GM18867 (cell line): ENCODE results near the gene LPCAT3.
A peak's percentile ranks its signal among the peaks of the same experiment; 100 is the strongest.

Experiments used
- ATAC-seq: cut with Tn5 transposase; IDR thresholded peaks from one replicate; pipeline ENCODE4 v1.9.1; 2021; ENCODE audit warnings: mild to moderate bottlenecking, moderate library complexity; ENCODE audit not compliant: unreplicated experiment

LPCAT3 gene

DNA sequence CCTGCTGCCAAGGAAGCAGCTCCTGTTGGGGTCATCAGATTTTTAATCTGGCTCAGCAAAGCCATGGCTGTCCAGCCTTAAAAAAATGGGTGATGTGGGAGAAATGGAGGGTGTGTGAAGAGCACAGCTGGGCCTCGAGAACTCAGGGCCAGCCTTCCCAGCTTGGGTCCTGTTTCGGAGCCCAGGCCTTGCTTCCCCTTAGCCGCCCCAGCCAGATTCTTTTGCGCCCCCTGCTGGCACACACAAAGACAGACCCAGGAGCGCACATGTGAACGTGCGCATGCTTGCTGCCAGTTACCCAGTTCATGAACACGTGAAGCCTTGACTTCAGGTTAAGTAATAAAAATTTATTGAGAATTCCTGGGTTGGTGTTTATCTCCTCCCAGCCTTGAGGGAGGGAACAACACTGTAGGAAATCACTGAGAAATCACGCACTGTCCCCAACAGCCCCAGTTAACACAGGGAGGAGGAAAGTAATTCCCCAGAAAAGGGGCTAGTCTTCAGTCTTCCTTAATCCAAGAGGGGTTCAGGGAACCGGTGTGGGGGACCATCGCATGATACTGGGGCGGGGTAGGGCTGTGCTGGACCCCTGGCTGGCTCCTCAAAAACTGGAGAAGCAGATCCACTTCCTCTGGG, 53.1 kb downstream of the LPCAT3 start:
- peak; percentile 49 for ATAC-seq

DNA sequence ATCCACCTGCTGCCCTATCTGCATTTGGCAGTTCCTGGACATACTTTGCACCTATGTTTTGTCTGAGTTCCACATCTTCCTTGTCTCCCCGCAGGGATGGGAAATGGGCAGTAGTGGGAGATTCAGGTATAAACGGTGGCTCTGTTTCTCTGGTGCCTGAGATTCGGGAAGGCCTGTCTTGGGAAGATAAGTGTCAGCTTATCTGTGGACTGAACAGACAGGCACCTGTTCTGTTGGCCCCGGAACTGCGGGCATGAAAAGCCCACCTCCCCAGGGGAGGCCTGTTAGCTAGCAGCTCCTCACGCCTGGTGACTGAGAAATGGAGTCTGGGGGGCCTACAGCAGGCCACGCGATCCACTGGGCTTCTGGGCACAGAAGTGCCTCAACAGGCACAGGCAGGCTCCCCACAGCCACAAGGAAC, 53.7 kb downstream of the LPCAT3 start:
- no peak for ATAC-seq

DNA sequence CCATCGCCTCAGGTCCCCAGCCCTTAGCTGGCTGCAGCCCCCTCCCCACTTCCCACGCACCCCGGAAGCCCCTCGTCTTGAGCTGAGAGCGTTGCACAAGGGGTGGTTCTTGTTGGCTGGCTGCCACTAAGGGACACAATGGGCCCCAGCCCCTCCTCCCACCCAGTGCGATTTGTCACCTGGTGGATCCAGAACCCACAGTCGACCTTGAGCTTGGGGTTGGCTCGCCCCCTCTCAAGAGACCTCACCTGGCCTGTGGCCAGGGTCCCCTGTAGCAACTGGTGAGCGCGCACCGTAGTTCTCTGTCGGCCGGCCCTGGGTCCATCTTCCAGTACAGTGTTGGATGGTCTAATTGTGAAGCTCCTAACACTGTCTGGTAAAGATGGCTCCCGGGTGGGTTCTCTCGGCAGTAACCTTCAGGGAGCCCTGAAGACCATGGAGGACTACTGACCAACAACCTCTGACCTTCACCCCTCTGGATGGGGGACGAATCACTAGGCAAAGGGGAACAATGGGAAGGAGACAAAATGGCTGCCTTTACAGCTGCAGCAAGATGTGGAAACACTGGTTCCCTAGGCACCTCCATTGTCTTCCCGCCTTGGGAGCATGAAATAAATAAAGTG, 54.4 kb downstream of the LPCAT3 start:
- ATAC-seq = no peak

DNA sequence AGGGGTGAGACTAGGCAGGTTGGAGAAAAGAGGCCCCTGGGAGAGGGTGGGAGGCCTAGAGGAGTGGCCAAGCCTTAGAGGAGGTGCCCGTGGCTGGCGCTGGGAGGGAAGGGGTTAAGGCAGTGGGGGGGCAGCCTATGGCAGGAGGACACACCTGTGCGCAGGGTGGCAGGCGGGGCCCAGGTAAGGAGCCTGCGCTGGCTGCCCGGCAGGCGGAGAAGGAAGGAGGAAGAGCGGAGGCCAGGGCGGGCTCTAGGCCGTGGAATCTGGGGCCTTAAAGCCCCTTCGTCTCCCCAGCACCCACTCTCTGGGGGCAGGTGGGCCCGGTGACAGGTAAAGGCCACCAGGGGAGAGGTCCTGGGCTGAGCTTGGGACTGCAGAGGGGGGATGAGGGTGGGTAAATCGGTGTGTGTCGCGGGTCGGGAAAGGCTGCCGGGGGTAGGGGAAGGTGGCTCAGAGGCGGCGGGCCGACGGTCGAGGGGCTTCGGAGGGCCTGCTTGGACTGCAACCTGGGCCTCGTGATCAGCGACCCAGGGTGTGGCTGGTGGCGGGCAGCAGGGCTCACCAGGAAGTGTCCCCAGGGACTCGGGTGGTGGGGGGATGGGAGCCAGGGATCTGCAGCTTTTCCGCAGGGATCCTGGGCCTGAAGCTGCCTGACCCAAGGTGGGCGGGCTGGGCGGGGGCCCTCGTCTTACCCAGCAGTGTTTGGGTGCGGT, 55.1 kb downstream of the LPCAT3 start:
- ATAC-seq = no peak

DNA sequence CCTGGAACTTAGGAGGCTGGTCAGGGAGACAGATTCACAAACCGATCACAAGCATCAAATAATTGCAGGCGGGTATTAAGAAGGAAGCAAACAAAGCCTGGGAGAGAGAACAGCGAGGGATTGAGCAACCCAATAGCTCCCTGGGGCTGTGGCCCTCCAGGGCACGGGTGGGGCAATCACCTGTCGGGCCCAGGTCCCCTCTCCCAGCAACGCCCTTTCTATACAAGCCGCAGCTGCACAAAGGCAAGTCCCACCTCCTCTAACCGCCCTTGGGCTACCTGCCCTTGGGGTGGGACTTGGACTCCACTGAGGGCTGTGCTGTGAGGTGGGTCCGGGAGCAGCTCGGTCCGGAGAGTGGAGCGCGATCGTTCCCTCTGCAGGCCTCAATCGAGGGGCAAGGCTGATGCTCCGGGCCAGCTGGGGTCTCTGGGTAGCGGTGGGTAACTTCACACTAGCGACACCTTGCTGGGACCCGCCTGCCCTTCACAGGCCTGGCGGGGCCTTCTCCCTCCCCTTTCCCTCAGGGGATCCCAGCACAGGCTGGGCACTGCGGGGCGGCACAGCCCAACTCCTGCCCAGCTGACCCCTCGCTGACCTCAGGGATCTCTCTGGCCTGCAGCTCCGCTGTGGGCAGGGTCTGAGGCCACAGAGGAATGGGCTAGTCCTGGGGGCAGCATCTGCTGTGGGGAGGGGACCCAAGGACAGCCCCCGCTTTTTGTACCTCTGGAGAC, 55.8 kb downstream of the LPCAT3 start:
- ATAC-seq = no peak

DNA sequence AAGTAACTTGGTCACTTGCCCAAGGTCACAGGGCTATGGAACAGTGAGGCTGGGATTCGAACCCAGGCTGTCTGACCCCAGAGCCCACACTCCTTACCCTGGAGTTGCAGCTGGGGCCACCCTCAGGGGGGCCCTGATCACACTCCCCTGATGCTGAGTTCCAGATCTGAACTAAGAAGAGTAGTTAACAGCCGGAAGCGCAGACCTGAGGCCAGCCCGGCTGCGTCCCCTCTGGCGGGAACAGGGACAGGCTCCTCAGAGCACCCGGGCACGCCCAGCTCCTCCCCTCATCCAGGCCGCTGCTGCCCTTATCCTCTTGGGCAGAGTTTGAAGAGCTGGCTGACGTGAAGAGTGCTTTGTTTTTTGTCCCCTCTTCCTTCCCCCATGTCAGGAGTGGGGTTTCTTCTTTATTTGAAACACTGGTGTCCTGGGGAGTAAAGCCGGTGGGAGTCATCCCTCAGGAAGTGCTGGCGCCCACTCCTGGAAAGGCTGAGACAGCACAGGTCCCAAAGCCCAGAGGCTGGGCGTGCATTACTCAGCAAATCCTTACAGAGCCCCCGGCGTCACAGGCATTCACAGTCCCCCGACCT, 56.5 kb downstream of the LPCAT3 start:
- ATAC-seq = peak; percentile 11

DNA sequence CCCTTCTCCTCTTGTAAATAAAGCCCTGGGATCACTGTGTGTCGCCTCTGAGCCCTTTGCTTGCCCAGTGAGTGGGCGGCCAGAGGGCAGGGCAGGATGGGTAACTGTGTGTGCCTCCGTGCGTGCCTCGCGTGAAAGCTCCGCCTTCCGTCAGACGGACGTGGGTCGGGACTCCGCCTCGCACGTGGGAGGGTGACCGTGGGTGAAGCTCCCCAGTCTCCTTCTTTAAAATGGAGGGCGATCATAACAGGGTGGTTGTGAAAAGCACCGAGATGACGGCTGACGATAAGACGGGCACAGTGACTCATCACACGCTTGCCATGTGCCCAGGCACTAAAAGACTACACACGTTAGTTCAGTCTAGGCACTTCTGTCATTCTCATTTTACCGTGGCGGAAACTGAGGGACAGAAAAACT, 57.0 kb downstream of the LPCAT3 start:
- ATAC-seq = peak; percentile 20

DNA sequence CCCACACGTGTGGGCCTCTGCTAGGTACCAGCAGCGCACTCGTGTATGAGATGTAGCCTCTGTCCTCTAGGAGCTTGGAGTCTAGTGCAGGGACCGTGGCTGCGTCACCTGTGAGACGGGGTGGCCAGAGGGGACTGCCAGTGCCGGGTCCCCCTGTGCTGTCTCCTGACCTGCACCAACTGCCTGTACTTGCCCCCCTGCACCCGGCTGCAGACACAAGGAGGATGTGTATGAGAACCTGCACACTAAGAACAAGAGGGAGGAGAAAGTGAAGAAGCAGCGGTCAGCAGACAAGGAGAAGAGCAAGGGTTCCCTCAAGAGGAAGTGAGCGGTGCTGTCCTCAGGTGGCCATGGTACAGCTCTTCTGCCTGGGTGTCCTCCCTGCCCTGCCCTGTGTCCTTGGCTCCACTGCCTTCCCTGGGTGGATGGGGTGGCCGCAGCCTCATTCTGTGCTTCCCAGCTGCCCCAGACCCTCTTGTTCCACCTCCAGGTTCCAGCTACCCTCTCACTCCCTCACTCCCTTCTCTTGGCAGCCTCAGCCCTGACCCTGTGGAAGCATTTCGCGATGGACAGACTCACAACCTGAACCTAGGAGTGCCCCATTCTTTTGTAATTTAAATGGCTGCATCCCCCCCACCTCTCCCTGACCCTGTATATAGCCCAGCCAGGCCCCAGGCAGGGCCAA, 57.5 kb downstream of the LPCAT3 start:
- ATAC-seq = no peak

DNA sequence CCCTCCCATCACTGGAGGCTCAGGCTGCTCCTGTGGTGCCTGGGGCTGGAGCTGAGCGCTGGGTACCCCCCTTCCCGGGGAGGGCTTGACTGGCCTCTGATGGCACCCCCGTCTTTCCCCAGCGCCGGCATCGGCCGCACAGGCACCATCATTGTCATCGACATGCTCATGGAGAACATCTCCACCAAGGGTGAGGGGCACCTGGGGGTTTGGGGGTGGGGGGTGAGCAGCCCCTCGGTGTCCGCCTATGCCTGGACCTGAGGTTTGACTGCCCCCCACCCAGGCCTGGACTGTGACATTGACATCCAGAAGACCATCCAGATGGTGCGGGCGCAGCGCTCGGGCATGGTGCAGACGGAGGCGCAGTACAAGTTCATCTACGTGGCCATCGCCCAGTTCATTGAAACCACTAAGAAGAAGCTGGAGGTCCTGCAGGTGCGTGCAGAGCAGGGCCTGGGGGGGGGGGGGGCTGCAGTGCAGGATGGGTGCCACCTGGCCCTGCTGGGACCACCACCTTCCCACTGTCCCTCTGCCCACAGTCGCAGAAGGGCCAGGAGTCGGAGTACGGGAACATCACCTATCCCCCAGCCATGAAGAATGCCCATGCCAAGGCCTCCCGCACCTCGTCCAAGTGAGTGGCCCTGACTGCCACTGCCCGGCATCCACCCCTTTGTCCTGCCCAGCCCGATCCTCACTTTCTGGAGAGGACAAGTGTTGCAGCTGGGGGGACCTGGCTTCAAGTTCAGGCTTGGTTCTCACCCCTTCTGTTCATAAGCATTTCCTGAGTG, 58.3 kb downstream of the LPCAT3 start:
- ATAC-seq = no peak

DNA sequence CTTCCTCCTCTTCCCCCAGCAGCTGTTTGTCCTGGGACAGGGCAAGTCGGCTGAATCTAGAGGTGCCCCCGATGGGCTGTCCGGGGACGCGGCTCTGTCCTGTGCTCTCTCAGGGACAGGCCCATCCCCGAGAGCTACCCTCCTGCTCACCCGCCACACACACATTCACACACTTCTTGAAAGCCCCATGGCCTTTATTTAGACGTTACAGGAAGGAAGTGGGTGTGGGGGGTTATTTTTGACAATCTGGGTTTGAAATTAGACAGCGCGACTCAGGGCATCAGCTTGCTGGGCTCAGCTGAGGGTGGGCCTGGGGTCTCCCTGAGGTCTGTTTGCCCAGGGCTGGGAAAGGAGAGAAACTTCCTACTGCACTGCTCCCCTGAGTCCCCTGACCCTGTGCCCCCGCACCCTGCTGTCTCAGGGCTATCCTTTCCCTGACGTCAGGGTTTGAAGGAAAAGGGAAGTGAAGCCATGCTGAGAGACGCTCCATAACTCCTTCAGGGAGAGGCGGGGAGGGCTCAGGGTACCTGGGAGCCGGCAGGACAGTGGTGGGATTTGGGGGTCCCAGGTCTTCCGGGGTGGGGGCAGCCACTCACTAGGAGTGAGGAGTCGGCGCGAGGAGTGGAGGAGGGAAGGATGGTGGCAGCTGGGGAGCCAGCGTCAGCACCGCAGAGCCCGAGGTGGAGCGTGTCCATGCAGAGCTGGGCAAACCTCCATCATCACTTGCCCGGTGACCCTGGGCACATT, 59.0 kb downstream of the LPCAT3 start:
- peak; percentile 38 for ATAC-seq

DNA sequence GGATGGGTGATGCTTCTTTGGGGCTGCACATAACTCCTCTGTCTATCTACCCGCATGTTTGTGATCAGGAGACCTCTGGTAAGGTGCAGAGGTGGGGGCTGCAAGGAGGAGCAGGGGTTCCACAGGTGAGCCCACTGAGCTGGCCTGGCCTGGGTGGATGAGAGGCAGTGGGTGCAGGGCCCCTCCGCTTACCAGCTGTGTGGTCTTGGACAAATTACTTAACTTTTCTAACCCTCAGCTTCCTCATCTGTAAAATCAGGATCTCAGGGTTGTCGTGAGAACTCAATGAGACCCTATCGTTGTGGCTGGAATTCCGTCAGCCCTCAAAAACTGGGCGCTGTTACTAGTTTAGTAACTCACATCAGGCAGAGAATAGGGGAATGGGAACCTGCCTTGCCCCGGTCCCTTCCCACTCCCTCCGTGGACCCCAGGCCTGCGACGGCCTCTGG, 59.6 kb downstream of the LPCAT3 start:
- no peak for ATAC-seq

DNA sequence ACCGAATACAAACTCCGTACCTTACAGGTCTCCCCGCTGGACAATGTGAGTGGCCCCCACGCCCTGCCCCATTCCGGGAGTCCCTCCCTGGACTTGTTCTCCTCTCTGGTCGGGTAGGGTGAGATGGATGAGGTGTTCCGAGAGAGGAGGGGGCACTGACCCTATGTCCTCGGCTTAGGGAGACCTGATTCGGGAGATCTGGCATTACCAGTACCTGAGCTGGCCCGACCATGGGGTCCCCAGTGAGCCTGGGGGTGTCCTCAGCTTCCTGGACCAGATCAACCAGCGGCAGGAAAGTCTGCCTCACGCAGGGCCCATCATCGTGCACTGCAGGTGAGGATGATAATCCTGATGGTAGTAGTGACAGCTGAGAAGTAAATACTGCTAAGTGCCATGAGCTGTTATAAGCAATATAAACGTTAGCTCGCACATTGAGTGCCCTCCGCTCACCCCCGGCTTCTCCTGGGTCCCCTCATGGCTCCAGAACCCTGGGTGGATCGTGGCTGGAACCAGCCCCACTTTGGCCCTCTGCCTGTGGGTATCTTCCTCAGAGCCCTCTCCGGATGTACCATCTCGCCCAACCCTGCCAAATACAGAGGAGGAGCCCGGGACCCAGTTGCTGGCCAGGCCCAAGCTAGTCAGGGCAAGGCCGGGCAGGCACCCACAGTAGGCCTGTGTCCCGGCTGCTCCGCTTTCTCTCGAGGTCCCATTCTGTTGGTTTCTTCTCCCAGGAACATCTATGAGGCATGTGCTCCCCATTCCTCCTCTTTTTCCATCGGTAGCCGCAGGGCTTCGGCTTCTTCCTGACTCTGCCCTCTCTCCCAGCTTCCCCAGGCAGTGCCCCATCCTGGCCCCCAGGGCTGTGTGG, 60.3 kb downstream of the LPCAT3 start:
- no peak for ATAC-seq

DNA sequence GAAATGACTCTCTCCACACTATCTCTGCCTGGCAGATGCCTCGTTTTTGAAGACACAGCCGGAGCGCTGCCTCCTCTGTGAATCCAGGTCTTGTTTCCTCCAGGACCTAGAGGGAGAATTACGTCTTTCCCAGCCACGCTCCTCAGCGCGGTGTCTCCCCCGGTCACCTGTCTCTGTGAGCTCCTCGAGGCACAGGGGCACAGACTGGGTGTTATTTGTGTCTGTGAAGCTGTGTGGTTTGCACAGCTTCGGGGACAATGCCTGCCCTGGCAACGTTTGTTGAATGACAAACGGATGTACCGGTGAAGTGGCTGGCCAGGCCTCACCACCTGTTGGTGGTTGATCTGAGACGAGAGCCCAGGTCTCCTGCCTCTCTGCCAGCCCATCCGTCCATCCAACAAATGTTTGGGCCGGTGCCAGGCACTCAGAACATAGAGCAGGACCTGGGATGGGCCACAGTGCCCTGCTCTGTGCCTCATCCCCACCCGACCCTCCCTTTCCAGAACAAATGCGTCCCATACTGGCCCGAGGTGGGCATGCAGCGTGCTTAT, 61.0 kb downstream of the LPCAT3 start:
- no peak for ATAC-seq

DNA sequence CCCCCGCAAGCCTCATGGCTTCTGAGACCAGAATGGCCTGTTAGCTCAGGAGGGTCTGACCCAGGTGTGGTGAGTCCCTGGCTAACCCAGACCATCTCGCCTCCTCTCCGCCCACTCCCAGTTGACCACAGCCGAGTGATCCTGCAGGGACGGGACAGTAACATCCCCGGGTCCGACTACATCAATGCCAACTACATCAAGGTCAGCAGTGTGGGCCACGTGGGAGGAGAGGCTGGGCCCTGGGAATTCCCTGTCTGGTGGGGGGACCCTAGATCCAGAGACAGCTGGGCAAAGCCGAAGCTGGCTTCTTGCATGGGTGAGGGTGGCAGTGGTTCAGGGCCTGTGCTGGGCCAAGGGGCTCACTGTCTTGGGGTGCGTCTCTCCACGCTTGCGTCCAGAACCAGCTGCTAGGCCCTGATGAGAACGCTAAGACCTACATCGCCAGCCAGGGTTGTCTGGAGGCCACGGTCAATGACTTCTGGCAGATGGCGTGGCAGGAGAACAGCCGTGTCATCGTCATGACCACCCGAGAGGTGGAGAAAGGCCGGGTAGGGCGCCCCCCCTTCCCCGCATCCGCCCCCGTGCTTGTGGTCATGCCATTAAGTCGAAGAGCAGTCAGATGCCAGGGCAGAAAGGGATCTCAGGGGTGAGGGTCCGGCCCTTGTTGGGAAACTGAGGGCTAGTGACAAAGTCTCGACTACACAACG, 62.1 kb downstream of the LPCAT3 start:
- ATAC-seq = no peak

DNA sequence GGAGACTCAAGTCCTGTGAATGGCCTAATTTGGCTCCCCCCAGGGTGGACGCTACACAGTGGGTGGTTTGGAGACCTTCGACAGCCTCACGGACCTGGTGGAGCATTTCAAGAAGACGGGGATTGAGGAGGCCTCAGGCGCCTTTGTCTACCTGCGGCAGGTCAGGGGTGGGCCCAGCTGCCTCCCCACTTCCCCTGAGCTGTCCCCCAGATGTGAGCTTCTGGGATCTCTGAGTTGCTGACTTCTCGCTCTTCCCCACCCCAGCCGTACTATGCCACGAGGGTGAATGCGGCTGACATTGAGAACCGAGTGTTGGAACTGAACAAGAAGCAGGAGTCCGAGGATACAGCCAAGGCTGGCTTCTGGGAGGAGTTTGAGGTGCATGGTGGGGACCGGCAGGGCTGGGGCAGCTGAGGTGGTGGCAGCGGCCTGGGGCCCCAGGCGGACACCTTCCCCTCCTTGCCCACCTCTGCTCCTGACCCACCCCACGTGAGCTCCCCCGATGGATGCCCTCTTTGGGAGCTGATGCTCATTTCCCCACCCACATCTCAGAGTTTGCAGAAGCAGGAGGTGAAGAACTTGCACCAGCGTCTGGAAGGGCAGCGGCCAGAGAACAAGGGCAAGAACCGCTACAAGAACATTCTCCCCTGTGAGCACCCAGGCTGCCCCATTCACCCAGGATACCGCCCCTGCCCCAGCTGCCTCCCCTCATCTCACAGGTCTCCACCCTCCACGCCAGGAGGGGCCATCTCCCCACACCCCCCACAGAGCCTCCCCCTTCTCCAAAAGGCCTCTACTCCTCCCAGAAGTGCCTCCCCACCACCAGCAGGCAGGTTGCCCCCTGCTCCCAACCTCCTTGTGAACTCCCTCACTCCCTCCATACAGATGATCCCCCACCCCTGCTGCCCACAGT, 62.9 kb downstream of the LPCAT3 start:
- ATAC-seq = no peak
